ENCODE measurements around the gene VWA3B.
"Not testable (repeated sequence)": the region's sequence is repeated elsewhere in the genome, so short reads cannot be mapped to it uniquely, and the experiment has no call there.

The VWA3B gene

GRCh38 chr2:98088261-98088660, 1.3 kb downstream of the VWA3B start:
- DNase-seq (ENCODE audit: low read depth in 3 of 3), result no peak

- no peak for DNase-seq (ENCODE audit: low read depth in 3 of 3)
Observed at GRCh38 chr2:98089941-98090340, 3.0 kb downstream of the VWA3B start.

- no peak for DNase-seq (ENCODE audit: low read depth in 3 of 3)
Observed at GRCh38 chr2:98090951-98091350, 4.0 kb downstream of the VWA3B start.

GRCh38 chr2:98091738-98092137, 4.8 kb downstream of the VWA3B start:
- no peak for DNase-seq (ENCODE audit: low read depth in 3 of 3)

GRCh38 chr2:98093146-98093545, 6.2 kb downstream of the VWA3B start:
- DNase-seq (ENCODE audit: low read depth in 3 of 3), result no peak

GRCh38 chr2:98093611-98094010, 6.6 kb downstream of the VWA3B start:
- no peak for DNase-seq (ENCODE audit: low read depth in 3 of 3)

- DNase-seq (ENCODE audit: low read depth in 3 of 3), result no peak
Observed at GRCh38 chr2:98099939-98100743, 13.2 kb downstream of the VWA3B start.

- not testable (repeated sequence) for DNase-seq (ENCODE audit: low read depth in 3 of 3)
Observed at GRCh38 chr2:98102315-98102714, 15.3 kb downstream of the VWA3B start.

GRCh38 chr2:98102878-98103277, 15.9 kb downstream of the VWA3B start:
- no peak for DNase-seq (ENCODE audit: low read depth in 3 of 3)

GRCh38 chr2:98108110-98108509, 21.1 kb downstream of the VWA3B start:
- DNase-seq (ENCODE audit: low read depth in 3 of 3), result no peak

GRCh38 chr2:98110741-98111140, 23.8 kb downstream of the VWA3B start:
- no peak for DNase-seq (ENCODE audit: low read depth in 3 of 3)

- DNase-seq (ENCODE audit: low read depth in 3 of 3), result no peak
Observed at GRCh38 chr2:98114643-98115330, 27.8 kb downstream of the VWA3B start.

GRCh38 chr2:98118161-98118560, 31.2 kb downstream of the VWA3B start:
- no peak for DNase-seq (ENCODE audit: low read depth in 3 of 3)

GRCh38 chr2:98118852-98119251, 31.9 kb downstream of the VWA3B start:
- no peak for DNase-seq (ENCODE audit: low read depth in 3 of 3)

- DNase-seq (ENCODE audit: low read depth in 3 of 3), result no peak
Observed at GRCh38 chr2:98121149-98121548, 34.2 kb downstream of the VWA3B start.

GRCh38 chr2:98122524-98122923, 35.6 kb downstream of the VWA3B start:
- DNase-seq (ENCODE audit: low read depth in 3 of 3), result no peak

- DNase-seq (ENCODE audit: low read depth in 3 of 3), result no peak
Observed at GRCh38 chr2:98123286-98123685, 36.3 kb downstream of the VWA3B start.

- no peak for DNase-seq (ENCODE audit: low read depth in 3 of 3)
Observed at GRCh38 chr2:98126061-98126460, 39.1 kb downstream of the VWA3B start.

GRCh38 chr2:98127229-98127989, 40.4 kb downstream of the VWA3B start:
- no peak for DNase-seq (ENCODE audit: low read depth in 3 of 3)

GRCh38 chr2:98128556-98129109, 41.7 kb downstream of the VWA3B start:
- no peak for DNase-seq (ENCODE audit: low read depth in 3 of 3)

- DNase-seq (ENCODE audit: low read depth in 3 of 3), result not testable (repeated sequence)
Observed at GRCh38 chr2:98130073-98130472, 43.1 kb downstream of the VWA3B start.
